HepG2 (cell line): ENCODE results near the gene VSIR. TPM values are rescaled to one million over a fixed set of nuclear protein-coding genes. Genes with fewer than 3 reads are reported as not detected.

ENCODE experiments used
- ATAC-seq: fragments of 200-7000 bp; cut with Tn5 transposase; 3 replicates; pipeline ENCODE4 v1.9.1; 2020; ENCODE audit warnings: mild to moderate bottlenecking, moderate library complexity
- BruUV-seq: library from RNA; stranded (reverse); fragments of 400-500 nt; replicated peaks from 2 replicates; lab custom pipeline; 2021; lab: Mats Ljungman, UMichigan
- CTCF ChIA-PET: fragments of 300-600 bp; formaldehyde crosslinking; extraction: SDS; loops from one replicate; lab custom pipeline; 2021; ENCODE audit warnings: low total read pairs, inconsistent platforms, low intra/inter-chr PET ratio; lab: Yijun Ruan, JAX
- POLR2A ChIA-PET: fragments of 350-600 bp; sonication (Branson Sonifier 250); formaldehyde crosslinking; loops from one replicate; lab custom pipeline; 2020; ENCODE audit warnings: antibody characterized with exemption, inconsistent platforms; lab: Yijun Ruan, JAX
- DNase-seq: peaks from one replicate; pipeline ENCODE4 v3.0.0-alpha.2; 2015; ENCODE audit warnings: low spot score
- FAIRE-seq: peaks from 3 replicates; lab custom pipeline; 2011; peaks lifted over from hg19 to GRCh38; lab: Jason Lieb, UNC
- H2AFZ ChIP-seq: one replicate; pipeline ENCODE4 v1.6.1; 2011; ENCODE audit warnings: low read length, inconsistent platforms
- H3K27ac ChIP-seq: fragments of 300-600 bp; 3 replicates; pipeline ENCODE4 v1.8.0; 2011; ENCODE audit warnings: mixed run types, mild to moderate bottlenecking, mixed read lengths, low read length, inconsistent platforms; ENCODE audit not compliant: insufficient read depth; ENCODE audit errors: extremely low read length
- H3K27me3 ChIP-seq, 2 experiments: fragments of 200-600 bp in 1 of 2; 2 replicates in 1 of 2; 3 replicates in 1 of 2; pipeline versions ENCODE4 v1.6.0 to v1.8.0; 2011; ENCODE audit warnings: low read length in 2 of 2, mild to moderate bottlenecking in 2 of 2, moderate library complexity in 2 of 2, inconsistent platforms in 1 of 2; ENCODE audit not compliant: insufficient read depth in 2 of 2, control insufficient read depth in 1 of 2
- H3K36me3 ChIP-seq, 2 experiments: fragments of 200-600 bp in 1 of 2; replicated peaks in 1 of 2; 2 replicates in 1 of 2; 3 replicates in 1 of 2; pipeline versions ENCODE4 v1.5.1 to v1.8.0; 2011; ENCODE audit warnings: low read length in 2 of 2, inconsistent platforms in 1 of 2; ENCODE audit not compliant: insufficient read depth in 2 of 2, control insufficient read depth in 1 of 2
- H3K4me1 ChIP-seq: 2 replicates; pipeline ENCODE4 v1.5.1; 2012; ENCODE audit warnings: low read length, inconsistent platforms; ENCODE audit not compliant: insufficient read depth
- H3K4me2 ChIP-seq: 2 replicates; pipeline ENCODE4 v1.6.0; 2011; ENCODE audit warnings: low read depth, low read length, inconsistent platforms
- H3K4me3 ChIP-seq, 3 experiments: fragments of 200-600 bp in 1 of 3; sonication (generic), shearing (Covaris generic) in 1 of 3; replicated peaks in 1 of 3; 2 replicates each; pipeline ENCODE4 v1.5.1; 2011 to 2016; ENCODE audit warnings: low read length in 3 of 3, inconsistent platforms in 2 of 3, low read depth in 2 of 3, mild to moderate bottlenecking in 2 of 3, control low read depth in 1 of 3, mixed read lengths in 1 of 3; ENCODE audit not compliant: insufficient read depth in 1 of 3
- H3K79me2 ChIP-seq: one replicate; pipeline ENCODE4 v1.6.1; 2011; ENCODE audit warnings: low read length, inconsistent platforms; ENCODE audit not compliant: insufficient read depth
- H3K9ac ChIP-seq: 2 replicates; pipeline ENCODE4 v1.6.0; 2011; ENCODE audit warnings: mild to moderate bottlenecking, low read depth, low read length, inconsistent platforms; ENCODE audit not compliant: insufficient read depth
- H3K9me3 ChIP-seq: 2 replicates; pipeline ENCODE4 v1.5.1; 2012; ENCODE audit warnings: mild to moderate bottlenecking, low read length
- H4K20me1 ChIP-seq: 2 replicates; pipeline ENCODE4 v1.6.0; 2011; ENCODE audit warnings: inconsistent platforms, mild to moderate bottlenecking, low read length, moderate library complexity; ENCODE audit not compliant: insufficient read depth
- DZIP1 ChIP-seq: sonication (generic); formaldehyde crosslinking; IDR thresholded peaks from 2 replicates; pipeline ENCODE4 v1.5.0; 2020; ENCODE audit warnings: mild to moderate bottlenecking, missing genetic modification reagents
- GABPB1 ChIP-seq: IDR thresholded peaks from 2 replicates; pipeline ENCODE4 v1.6.1; 2016; ENCODE audit warnings: mild to moderate bottlenecking, missing genetic modification reagents, moderate library complexity, missing compliant biosample characterization
- KLF11 ChIP-seq: IDR thresholded peaks from 2 replicates; pipeline ENCODE4 v1.6.1; 2016; ENCODE audit warnings: missing compliant biosample characterization
- MAFF ChIP-seq: IDR thresholded peaks from 2 replicates; pipeline ENCODE4 v1.6.1; 2011; ENCODE audit warnings: low read depth, low read length, improper control_type of control experiment
- REPIN1 ChIP-seq: sonication (generic); formaldehyde crosslinking; IDR thresholded peaks from 2 replicates; pipeline ENCODE4 v1.8.0; 2022; ENCODE audit warnings: missing genetic modification reagents, low read depth, mild to moderate bottlenecking, borderline replicate concordance
- SRF ChIP-seq: IDR thresholded peaks from 2 replicates; pipeline ENCODE4 v1.6.1; 2011; ENCODE audit warnings: mild to moderate bottlenecking, low read depth, low read length, moderate library complexity
- SRSF1 ChIP-seq: fragments of 200-400 bp; formaldehyde crosslinking; optimal IDR thresholded peaks from 2 replicates; pipeline ENCODE3; 2017; ENCODE audit warnings: mild to moderate bottlenecking, low read depth, low read length, moderate library complexity
- SSRP1 ChIP-seq: IDR thresholded peaks from 2 replicates; pipeline ENCODE4 v1.6.1; 2016; ENCODE audit warnings: control low read depth
- USF2 ChIP-seq, 2 experiments: sonication (generic) in 1 of 2; formaldehyde crosslinking in 1 of 2; IDR thresholded peaks; 2 replicates each; pipeline versions ENCODE4 v1.5.1 to v1.6.1; 2011 to 2020; ENCODE audit warnings: borderline replicate concordance in 1 of 2, low read depth in 1 of 2, low read length in 1 of 2, mild to moderate bottlenecking in 1 of 2, missing genetic modification reagents in 1 of 2, moderate library complexity in 1 of 2
- ZBTB44 ChIP-seq: sonication (generic); formaldehyde crosslinking; IDR thresholded peaks from 2 replicates; pipeline ENCODE4 v1.4.0; 2020; ENCODE audit warnings: missing genetic modification reagents
- ZBTB46 ChIP-seq: sonication (generic); formaldehyde crosslinking; IDR thresholded peaks from 2 replicates; pipeline ENCODE4 v1.4.0; 2020; ENCODE audit warnings: mild to moderate bottlenecking, missing genetic modification reagents, borderline replicate concordance
- ZEB1 ChIP-seq: IDR thresholded peaks from 2 replicates; pipeline ENCODE4 v1.6.1; 2012; ENCODE audit warnings: mild to moderate bottlenecking, low read depth, inconsistent platforms; ENCODE audit not compliant: insufficient replicate concordance
- ZNF430 ChIP-seq: sonication (generic); formaldehyde crosslinking; IDR thresholded peaks from 2 replicates; pipeline ENCODE4 v1.9.0; 2021; ENCODE audit warnings: mild to moderate bottlenecking, missing genetic modification reagents
- ZNF670 ChIP-seq: sonication (generic); formaldehyde crosslinking; IDR thresholded peaks from 2 replicates; pipeline ENCODE4 v1.8.0; 2022; ENCODE audit warnings: mild to moderate bottlenecking, missing genetic modification reagents, borderline replicate concordance
- ZNF850 ChIP-seq: sonication (generic); formaldehyde crosslinking; conservative IDR thresholded peaks from 2 replicates; pipeline ENCODE4 v1.9.0; 2021; ENCODE audit warnings: mild to moderate bottlenecking, missing genetic modification reagents
- WGBS: methylation state at CpG from one replicate; pipeline ENCODE4 v1.1.6; 2017; ENCODE audit warnings: low lambda C conversion rate; 5-methylcytosine and 5-hydroxymethylcytosine counted together
- in situ Hi-C: cut with HindIII; loops from 2 replicates; pipeline ENCODE4 v1.10.0; 2017; ENCODE audit warnings: low pct_unique_long_range_greater_than_20kb; ENCODE audit not compliant: extremely low pct_ligation_motif_present
- intact Hi-C: fragments of 100-400 bp; cut with micrococcal nuclease; formaldehyde crosslinking; loops from one replicate; pipeline ENCODE4 v1.10.0; 2022; ENCODE audit not compliant: unreplicated experiment
- polyA plus RNA-seq, 8 experiments: library from polyadenylated mRNA; depleted of rRNA in 3 of 8; stranded (reverse) in 7 of 8; unstranded in 1 of 8; fragments of >200 nt; fragmentation: Illumina TruSeq in 4 of 8; extraction: Trizol in 4 of 8; gene quantifications; 2 replicates each; pipeline versions ENCODE4 v1.2.1 to v1.2.3, GENCODE V29; 2011 to 2016; ENCODE audit warnings: low read depth in 4 of 8, missing spikeins in 1 of 8, mixed read lengths in 1 of 8; ENCODE audit not compliant: insufficient read depth in 1 of 8
- total RNA-seq, 5 experiments: library from RNA; depleted of rRNA; stranded (reverse); fragments of >200 nt; fragmentation: Illumina TruSeq; extraction: Trizol; gene quantifications; 2 replicates each; pipeline ENCODE4 v1.2.3, GENCODE V29; 2016; ENCODE audit warnings: low read depth in 1 of 5

VSIR gene
- total and polyA plus RNA-seq, 2 of the 13 experiments (the other 11 are each of a cell fraction or from before 2014, with no cell fraction given): 0.44 to 3.2 TPM

- in situ Hi-C loops: no loop called here
- H2AFZ ChIP-seq: no peak overlapping the region
- no peak overlapping the region for H3K4me3 ChIP-seq
- DNase-seq: no peak
- no peak for ATAC-seq
- H3K9me3 ChIP-seq: no peaks in the 10 kb centered on the region
- 0 out of 2 replicates have a peak, but pooled peaks cover 9% of the 10 kb centered on the region for H3K4me1 ChIP-seq
- ChIA-PET POLR2A (no interaction called here), CTCF (no interaction called here)
- intact Hi-C loops: no loop called here
- H3K27me3 ChIP-seq: peaks cover 9 to 50% of the 10 kb centered on the region in 2 experiments; a peak in 4 of 5 replicates
- no peaks in the 10 kb centered on the region for H3K79me2 ChIP-seq
- FAIRE-seq: no peak
- WGBS: 59% methylated on average over 8 of the region's 16 CpGs
- no peak overlapping the region for H3K4me2 ChIP-seq
- no peaks in the 10 kb centered on the region for H3K36me3 ChIP-seq
- no peak overlapping the region for H3K9ac ChIP-seq
- no peak overlapping the region for H3K27ac ChIP-seq
- no TSS peak for BruUV-seq
- H4K20me1 ChIP-seq: no peaks in the 10 kb centered on the region
- TF ChIP-seq DZIP1 (CRISPR knock-in tag) (no peak), ZNF430 (CRISPR knock-in tag) (no peak), SSRP1 (no peak), ZEB1 (no peak), USF2 (IDR thresholded peaks at IDR 0.05; ENCODE audit: low read depth, low read length) (no peak), USF2 (CRISPR knock-in tag; IDR thresholded peaks at IDR 0.05; ENCODE audit: borderline replicate concordance) (no peak), GABPB1 (CRISPR knock-in tag) (no peak), SRF (no peak), ZBTB44 (CRISPR knock-in tag) (no peak), SRSF1 (no peak), KLF11 (CRISPR knock-in tag) (no peak), ZBTB46 (CRISPR knock-in tag) (no peak), REPIN1 (CRISPR knock-in tag) (no peak), MAFF (no peak), ZNF850 (CRISPR knock-in tag) (no peak), ZNF670 (CRISPR knock-in tag) (no peak)
Measured at GRCh38 chr10:71735709-71736569, 37.4 kb downstream of the VSIR start.
